GM12878 (cell line): ENCODE results near the gene GPR146. TPM values are rescaled to one million over a fixed set of nuclear protein-coding genes. Genes with fewer than 3 reads are reported as not detected.

Experiments used
- EED ChIP-seq: sonication (generic); IDR thresholded peaks from 2 replicates; pipeline ENCODE4 v1.6.1; 2016; ENCODE audit warnings: antibody characterized with exemption, low read depth
- EGR1 ChIP-seq, 2 experiments: IDR thresholded peaks; 1 replicate in 1 of 2; 2 replicates in 1 of 2; pipeline ENCODE4 v1.6.1; 2011 to 2012; ENCODE audit warnings: low read depth in 2 of 2, low read length in 2 of 2, borderline replicate concordance in 1 of 2, mild to moderate bottlenecking in 1 of 2, moderate library complexity in 1 of 2
- IKZF1 ChIP-seq: fragments of 450-650 bp; conservative IDR thresholded peaks from 2 replicates; pipeline ENCODE4 v1.6.1; 2017; ENCODE audit warnings: antibody characterized with exemption, mild to moderate bottlenecking
- IRF3 ChIP-seq: fragments of 450-650 bp; IDR thresholded peaks from 2 replicates; pipeline ENCODE4 v1.6.1; 2014; ENCODE audit warnings: mild to moderate bottlenecking
- KLF5 ChIP-seq: fragments of 450-650 bp; IDR thresholded peaks from 2 replicates; pipeline ENCODE4 v1.6.1; 2014; ENCODE audit warnings: mild to moderate bottlenecking; ENCODE audit not compliant: partially characterized antibody
- NRF1 ChIP-seq: conservative IDR thresholded peaks from 2 replicates; pipeline ENCODE4 v1.6.1; 2011; ENCODE audit warnings: mild to moderate bottlenecking, low read depth, low read length, improper control_type of control experiment
- POLR2AphosphoS2 ChIP-seq: IDR thresholded peaks from 2 replicates; pipeline ENCODE4 v1.6.1; 2011; ENCODE audit warnings: low read depth, mild to moderate bottlenecking, low read length, improper control_type of control experiment, moderate library complexity
- RAD21 ChIP-seq: IDR thresholded peaks from 2 replicates; pipeline ENCODE4 v1.6.1; 2011; ENCODE audit warnings: mild to moderate bottlenecking, low read depth, low read length, moderate library complexity; ENCODE audit not compliant: insufficient read depth
- RCOR1 ChIP-seq: conservative IDR thresholded peaks from 2 replicates; pipeline ENCODE4 v1.6.1; 2012; ENCODE audit warnings: low read depth, low read length, improper control_type of control experiment
- RELA ChIP-seq: fragments of 450-650 bp; IDR thresholded peaks from 2 replicates; pipeline ENCODE4 v1.8.0; 2014; ENCODE audit warnings: borderline replicate concordance; ENCODE audit not compliant: partially characterized antibody
- RELB ChIP-seq: fragments of 450-650 bp; IDR thresholded peaks from 2 replicates; pipeline ENCODE4 v1.6.1; 2017; ENCODE audit warnings: low read depth, mild to moderate bottlenecking, moderate library complexity
- SMARCA5 ChIP-seq: fragments of 450-650 bp; IDR thresholded peaks from 2 replicates; pipeline ENCODE4 v1.6.1; 2017; ENCODE audit warnings: mild to moderate bottlenecking
- STAT1 ChIP-seq: fragments of 450-650 bp; conservative IDR thresholded peaks from 2 replicates; pipeline ENCODE4 v1.6.1; 2014; ENCODE audit warnings: antibody characterized with exemption, mild to moderate bottlenecking
- TAF1 ChIP-seq: IDR thresholded peaks from 2 replicates; pipeline ENCODE4 v1.6.1; 2011; ENCODE audit warnings: mild to moderate bottlenecking, low read depth, low read length, borderline replicate concordance
- ZNF217 ChIP-seq: fragments of 450-650 bp; IDR thresholded peaks from 2 replicates; pipeline ENCODE4 v1.6.1; 2017; ENCODE audit warnings: antibody characterized with exemption, mild to moderate bottlenecking
- polyA plus RNA-seq, 11 experiments: library from polyadenylated mRNA; depleted of rRNA in 4 of 11; unstranded in 6 of 11; stranded (reverse) in 5 of 11; fragments of >200 nt; fragmentation: Nextera tagmentation in 4 of 11; fragmentation: Illumina TruSeq in 1 of 11; extraction: Ambion mirVana in 4 of 11; extraction: Trizol in 1 of 11; gene quantifications; 1 replicate in 1 of 11; 2 replicates in 10 of 11; pipeline versions ENCODE4 v1.2.1 to v1.2.3, GENCODE V29; 2011 to 2016; ENCODE audit warnings: inconsistent platforms in 2 of 11, missing spikeins in 2 of 11, low read depth in 1 of 11
- total RNA-seq, 4 experiments: library from RNA; depleted of rRNA in 3 of 4; stranded (reverse); fragments of >200 nt in 3 of 4; fragmentation: Illumina TruSeq in 1 of 4; extraction: Trizol in 1 of 4; gene quantifications; 2 replicates each; pipeline versions ENCODE4 v1.2.1 to v1.2.3, GENCODE V29; 2013 to 2021
- TF ChIP-seq, protein P1 (sequence below): fragments of 450-650 bp; IDR thresholded peaks from 2 replicates; pipeline ENCODE4 v1.6.1; 2017; ENCODE audit warnings: antibody characterized with exemption, mild to moderate bottlenecking, moderate library complexity
- TF ChIP-seq, protein P2 (sequence below): fragments of 450-650 bp; IDR thresholded peaks from 2 replicates; pipeline ENCODE4 v1.6.1; 2016; ENCODE audit warnings: mild to moderate bottlenecking
- TF ChIP-seq, protein P3 (sequence below): fragments of 450-650 bp; IDR thresholded peaks from 2 replicates; pipeline ENCODE4 v1.6.1; 2017; ENCODE audit warnings: mild to moderate bottlenecking, moderate library complexity

Gene GPR146
- total and polyA plus RNA-seq, 10 of the 15 experiments (the other 5 are each of a cell fraction or from before 2014, with no cell fraction given) = 0.19 to 12.0 (median 0.54) TPM; not detected in 2

- TF ChIP-seq, protein P1, sequence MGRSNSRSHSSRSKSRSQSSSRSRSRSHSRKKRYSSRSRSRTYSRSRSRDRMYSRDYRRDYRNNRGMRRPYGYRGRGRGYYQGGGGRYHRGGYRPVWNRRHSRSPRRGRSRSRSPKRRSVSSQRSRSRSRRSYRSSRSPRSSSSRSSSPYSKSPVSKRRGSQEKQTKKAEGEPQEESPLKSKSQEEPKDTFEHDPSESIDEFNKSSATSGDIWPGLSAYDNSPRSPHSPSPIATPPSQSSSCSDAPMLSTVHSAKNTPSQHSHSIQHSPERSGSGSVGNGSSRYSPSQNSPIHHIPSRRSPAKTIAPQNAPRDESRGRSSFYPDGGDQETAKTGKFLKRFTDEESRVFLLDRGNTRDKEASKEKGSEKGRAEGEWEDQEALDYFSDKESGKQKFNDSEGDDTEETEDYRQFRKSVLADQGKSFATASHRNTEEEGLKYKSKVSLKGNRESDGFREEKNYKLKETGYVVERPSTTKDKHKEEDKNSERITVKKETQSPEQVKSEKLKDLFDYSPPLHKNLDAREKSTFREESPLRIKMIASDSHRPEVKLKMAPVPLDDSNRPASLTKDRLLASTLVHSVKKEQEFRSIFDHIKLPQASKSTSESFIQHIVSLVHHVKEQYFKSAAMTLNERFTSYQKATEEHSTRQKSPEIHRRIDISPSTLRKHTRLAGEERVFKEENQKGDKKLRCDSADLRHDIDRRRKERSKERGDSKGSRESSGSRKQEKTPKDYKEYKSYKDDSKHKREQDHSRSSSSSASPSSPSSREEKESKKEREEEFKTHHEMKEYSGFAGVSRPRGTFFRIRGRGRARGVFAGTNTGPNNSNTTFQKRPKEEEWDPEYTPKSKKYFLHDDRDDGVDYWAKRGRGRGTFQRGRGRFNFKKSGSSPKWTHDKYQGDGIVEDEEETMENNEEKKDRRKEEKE = no peak
- TF ChIP-seq IKZF1 = peak; percentile 94
- no peak for TF ChIP-seq RCOR1
- 0 out of 2 replicates have a peak, but pooled peaks have one; percentile 56 for TF ChIP-seq ZNF217
- no peak for TF ChIP-seq RAD21
- TF ChIP-seq NRF1 = peak; percentile 70
- TF ChIP-seq TAF1 = peak; percentile 63; the same call in 1 of the 2 replicates
- no peak for TF ChIP-seq IRF3
- peak; percentile 40; the same call in 1 of the 2 replicates for TF ChIP-seq POLR2AphosphoS2
- peak; percentile 24 for TF ChIP-seq KLF5
- TF ChIP-seq RELB = no peak
- TF ChIP-seq RELA = peak; percentile 37
- peak; percentile 66 for TF ChIP-seq SMARCA5
- TF ChIP-seq, protein P2, sequence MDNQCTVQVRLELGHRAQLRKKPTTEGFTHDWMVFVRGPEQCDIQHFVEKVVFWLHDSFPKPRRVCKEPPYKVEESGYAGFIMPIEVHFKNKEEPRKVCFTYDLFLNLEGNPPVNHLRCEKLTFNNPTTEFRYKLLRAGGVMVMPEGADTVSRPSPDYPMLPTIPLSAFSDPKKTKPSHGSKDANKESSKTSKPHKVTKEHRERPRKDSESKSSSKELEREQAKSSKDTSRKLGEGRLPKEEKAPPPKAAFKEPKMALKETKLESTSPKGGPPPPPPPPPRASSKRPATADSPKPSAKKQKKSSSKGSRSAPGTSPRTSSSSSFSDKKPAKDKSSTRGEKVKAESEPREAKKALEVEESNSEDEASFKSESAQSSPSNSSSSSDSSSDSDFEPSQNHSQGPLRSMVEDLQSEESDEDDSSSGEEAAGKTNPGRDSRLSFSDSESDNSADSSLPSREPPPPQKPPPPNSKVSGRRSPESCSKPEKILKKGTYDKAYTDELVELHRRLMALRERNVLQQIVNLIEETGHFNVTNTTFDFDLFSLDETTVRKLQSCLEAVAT = no peak
- no peak for TF ChIP-seq EED
- TF ChIP-seq STAT1 = no peak; the same call in 1 of the 2 replicates
- TF ChIP-seq EGR1 (IDR thresholded peaks at IDR 0.05; ENCODE audit: borderline replicate concordance in 1 of 2, low read depth in 2 of 2, low read length in 2 of 2) = peak in 1 of 2 experiments; percentile 98; a peak in 2 of 3 replicates
- TF ChIP-seq, protein P3, sequence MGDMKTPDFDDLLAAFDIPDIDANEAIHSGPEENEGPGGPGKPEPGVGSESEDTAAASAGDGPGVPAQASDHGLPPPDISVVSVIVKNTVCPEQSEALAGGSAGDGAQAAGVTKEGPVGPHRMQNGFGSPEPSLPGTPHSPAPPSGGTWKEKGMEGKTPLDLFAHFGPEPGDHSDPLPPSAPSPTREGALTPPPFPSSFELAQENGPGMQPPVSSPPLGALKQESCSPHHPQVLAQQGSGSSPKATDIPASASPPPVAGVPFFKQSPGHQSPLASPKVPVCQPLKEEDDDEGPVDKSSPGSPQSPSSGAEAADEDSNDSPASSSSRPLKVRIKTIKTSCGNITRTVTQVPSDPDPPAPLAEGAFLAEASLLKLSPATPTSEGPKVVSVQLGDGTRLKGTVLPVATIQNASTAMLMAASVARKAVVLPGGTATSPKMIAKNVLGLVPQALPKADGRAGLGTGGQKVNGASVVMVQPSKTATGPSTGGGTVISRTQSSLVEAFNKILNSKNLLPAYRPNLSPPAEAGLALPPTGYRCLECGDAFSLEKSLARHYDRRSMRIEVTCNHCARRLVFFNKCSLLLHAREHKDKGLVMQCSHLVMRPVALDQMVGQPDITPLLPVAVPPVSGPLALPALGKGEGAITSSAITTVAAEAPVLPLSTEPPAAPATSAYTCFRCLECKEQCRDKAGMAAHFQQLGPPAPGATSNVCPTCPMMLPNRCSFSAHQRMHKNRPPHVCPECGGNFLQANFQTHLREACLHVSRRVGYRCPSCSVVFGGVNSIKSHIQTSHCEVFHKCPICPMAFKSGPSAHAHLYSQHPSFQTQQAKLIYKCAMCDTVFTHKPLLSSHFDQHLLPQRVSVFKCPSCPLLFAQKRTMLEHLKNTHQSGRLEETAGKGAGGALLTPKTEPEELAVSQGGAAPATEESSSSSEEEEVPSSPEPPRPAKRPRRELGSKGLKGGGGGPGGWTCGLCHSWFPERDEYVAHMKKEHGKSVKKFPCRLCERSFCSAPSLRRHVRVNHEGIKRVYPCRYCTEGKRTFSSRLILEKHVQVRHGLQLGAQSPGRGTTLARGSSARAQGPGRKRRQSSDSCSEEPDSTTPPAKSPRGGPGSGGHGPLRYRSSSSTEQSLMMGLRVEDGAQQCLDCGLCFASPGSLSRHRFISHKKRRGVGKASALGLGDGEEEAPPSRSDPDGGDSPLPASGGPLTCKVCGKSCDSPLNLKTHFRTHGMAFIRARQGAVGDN = peak; percentile 96
Measured at GRCh38 chr7:1028044-1028770, 16.1 kb upstream of the GPR146 start (continued).
